RPMI7951 (cell line): Measurements from ENCODE around the gene TNFRSF19. TPM values are rescaled to one million over a fixed set of nuclear protein-coding genes. Genes with fewer than 3 reads are reported as not detected.

Experiments used
- DNase-seq: peaks from one replicate; pipeline ENCODE4 v3.0.0-alpha.2; 2012; ENCODE audit warnings: low read depth
- total RNA-seq: library from RNA; depleted of rRNA; stranded (reverse); fragments of >200 nt; shearing (Covaris generic); gene quantifications from 2 replicates; pipeline ENCODE4 v1.2.3, GENCODE V29; 2014; rRNA removed

Gene TNFRSF19
- total RNA-seq, 1 experiment from 2014 or later: 44.5 TPM

DNA sequence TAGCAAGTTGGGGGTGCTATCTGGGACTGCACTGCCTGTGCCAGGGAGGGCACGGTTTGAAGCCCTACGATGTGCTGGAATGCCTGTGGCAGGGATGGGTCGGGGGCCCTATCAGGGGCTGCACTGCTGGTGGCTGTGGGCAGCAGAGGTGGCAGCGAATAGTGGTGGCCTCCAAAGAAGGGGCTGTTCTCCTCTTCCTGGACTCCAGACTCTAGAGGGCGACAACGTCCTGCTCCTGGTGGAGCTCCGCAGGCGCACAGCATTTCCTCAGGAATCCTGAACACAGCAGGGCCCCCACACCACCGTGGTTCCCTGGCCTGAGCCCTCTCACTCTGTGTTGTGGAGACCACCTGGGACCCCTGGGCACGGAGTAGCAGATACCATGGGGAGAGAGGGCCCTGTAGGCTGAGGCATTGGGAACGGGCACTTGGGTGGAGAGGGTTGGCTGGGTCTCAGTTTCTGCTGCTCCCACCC is 145.6 kb downstream of the TNFRSF19 start:
- DNase-seq: peak; percentile 48

DNA sequence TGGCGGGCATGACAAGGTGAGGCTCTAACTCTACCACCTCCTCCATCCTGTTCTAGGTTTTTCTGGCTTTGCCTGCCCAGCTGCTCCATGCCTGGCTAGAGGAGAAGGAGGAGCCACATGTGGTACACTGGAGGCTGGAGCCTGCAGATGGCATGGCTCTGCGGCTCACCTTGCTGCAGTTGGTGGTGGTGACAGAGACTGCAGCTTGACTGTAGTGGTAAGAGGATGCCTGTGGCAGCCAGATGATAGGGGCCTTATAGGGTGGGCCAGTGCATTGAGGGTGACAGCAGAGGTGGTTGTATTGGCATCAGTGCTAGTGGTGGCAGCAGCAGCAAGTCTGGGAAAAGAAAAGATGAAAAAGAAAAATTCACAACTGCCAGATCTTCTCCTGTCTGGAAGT is 146.2 kb downstream of the TNFRSF19 start:
- DNase-seq: no peak

DNA sequence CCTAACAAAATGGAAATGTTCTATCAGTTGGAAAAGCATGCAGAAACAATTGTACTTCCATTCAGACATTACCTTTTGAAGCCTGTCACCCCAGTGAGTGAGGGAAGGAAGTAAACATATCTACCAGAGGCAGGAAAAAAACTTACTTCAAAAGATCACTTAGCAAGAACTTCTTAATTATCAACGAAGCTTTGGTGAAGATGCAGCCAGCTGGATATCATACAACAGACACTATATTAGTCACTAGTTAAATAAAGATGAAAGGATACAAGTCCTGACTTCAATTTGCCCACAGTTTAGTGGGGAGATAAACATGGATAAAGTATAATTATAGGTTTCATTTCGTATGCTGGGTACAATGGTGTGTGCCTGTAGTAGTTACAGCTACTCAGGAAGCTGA is 148.8 kb downstream of the TNFRSF19 start:
- no peak for DNase-seq

DNA sequence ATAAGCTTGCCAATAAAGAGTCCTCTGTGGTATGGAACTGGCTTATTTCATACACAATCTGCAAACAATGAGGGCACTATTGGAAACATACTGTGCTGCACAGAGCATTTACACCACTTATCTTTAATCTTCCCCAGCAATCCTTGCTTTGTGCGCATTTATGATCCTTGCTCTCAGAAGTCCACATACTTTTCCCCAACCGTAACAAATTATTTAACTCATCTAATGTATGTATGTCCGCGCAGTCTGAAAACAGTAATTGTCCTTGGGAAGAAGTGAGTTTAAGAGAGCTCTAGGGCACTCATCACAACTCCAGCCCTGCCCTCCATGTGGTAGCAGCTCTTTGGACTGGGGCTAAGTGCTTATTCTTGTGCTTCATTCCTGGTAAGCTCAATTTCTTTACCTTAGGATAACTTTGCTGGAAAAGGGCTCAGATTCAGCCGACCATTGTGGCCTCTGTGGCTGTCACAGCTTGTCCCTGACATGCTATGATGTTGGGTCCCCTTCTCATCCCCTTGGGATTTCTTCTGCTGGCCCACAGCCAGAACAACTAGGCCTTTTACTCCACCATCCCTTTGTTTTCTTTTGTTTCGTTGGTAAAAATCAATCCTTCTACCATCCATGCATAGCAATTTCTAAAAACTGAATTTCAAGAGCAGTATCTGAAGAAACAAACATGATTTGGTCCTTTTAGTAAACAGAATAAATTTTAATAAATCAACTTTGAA is 152.7 kb downstream of the TNFRSF19 start:
- DNase-seq: peak; percentile 31

DNA sequence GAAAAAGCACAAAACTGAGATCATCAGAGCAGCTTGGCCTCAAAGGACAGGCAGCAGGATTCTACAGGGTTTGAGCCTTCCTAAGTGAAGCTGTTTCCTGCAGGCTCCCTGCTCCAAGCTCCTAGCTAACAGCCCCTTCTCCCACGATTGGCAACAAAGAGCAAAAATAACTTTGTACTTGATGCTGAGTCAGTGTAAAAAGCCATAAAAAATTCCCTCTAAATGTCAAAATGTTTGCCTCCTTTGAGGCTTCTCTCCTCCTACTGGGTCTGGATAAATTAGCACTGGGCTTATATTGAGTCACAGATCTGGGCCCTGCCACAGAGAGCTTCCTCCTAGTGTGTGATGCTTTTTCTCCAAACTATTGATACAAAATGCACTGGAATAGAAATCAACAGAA is 153.3 kb downstream of the TNFRSF19 start:
- DNase-seq: peak; percentile 37

DNA sequence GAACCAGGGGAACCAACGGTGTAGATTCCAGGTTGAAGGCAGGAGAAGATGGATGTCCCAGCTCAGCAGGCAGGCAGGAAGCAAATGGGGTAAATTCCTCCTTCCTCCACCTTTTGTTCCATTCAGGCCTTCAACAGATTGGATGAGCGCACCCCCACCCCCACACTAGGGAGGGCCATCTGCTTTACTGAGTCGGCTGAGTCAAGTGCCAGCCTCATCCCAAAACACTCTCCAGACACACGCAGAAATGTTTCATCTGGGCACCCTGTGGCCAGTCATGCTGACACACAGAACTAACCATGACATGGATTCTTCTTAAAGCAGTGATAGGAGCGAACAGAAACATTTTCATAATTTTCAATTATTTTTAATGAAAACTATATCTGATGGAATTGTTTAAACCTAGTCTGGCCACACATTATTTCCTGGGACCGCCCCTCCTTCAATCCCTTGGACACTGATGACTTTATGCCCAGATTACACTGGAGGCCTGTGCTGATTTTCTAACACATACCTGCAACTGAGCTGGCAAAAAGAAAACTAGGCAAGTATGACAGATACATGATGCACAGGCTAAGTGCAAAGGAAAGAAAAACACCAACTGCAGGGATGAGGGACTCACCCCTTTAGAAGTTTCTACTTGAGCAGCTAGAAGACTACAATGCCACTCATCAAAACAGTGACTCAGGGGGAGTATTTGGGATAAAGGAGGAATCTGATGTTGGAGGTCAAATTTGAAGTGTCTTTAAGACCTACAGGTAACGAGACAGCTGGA is 154.2 kb downstream of the TNFRSF19 start:
- DNase-seq: no peak

Other genes with a start within 250 kb of the TNFRSF19 start
- gene SACS, start 136.7 kb upstream of the TNFRSF19 start, total RNA-seq: 63.0 and 64.2 TPM in 2 replicates